ENCODE measurements around the gene NDUFS8.

- TF ChIP-seq, protein P1, sequence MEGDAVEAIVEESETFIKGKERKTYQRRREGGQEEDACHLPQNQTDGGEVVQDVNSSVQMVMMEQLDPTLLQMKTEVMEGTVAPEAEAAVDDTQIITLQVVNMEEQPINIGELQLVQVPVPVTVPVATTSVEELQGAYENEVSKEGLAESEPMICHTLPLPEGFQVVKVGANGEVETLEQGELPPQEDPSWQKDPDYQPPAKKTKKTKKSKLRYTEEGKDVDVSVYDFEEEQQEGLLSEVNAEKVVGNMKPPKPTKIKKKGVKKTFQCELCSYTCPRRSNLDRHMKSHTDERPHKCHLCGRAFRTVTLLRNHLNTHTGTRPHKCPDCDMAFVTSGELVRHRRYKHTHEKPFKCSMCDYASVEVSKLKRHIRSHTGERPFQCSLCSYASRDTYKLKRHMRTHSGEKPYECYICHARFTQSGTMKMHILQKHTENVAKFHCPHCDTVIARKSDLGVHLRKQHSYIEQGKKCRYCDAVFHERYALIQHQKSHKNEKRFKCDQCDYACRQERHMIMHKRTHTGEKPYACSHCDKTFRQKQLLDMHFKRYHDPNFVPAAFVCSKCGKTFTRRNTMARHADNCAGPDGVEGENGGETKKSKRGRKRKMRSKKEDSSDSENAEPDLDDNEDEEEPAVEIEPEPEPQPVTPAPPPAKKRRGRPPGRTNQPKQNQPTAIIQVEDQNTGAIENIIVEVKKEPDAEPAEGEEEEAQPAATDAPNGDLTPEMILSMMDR (IDR thresholded peaks at IDR 0.05) = no peak
- TF ChIP-seq POLR2AphosphoS5 (IDR thresholded peaks at IDR 0.05) (no peak), POLR2A (IDR thresholded peaks at IDR 0.05) (no peak)
These were observed 19.2 kb upstream of the NDUFS8 start for GRCh38 chr11:68011051-68011943.
